Astrocyte of the cerebellum (primary cell): Measurements from ENCODE around the gene SLC26A6.

Experiments used
- DNase-seq: peaks from one replicate; pipeline ENCODE4 v3.0.0-alpha.2; 2011; ENCODE audit warnings: low read depth
- H3K4me3 ChIP-seq: 2 replicates; pipeline ENCODE4 v1.5.1; 2011; ENCODE audit warnings: mild to moderate bottlenecking, low read depth, low read length, moderate library complexity
- CTCF ChIP-seq: IDR thresholded peaks from 2 replicates; pipeline ENCODE4 v1.5.1; 2012; ENCODE audit warnings: low read length, low read depth, moderate library complexity, mild to moderate bottlenecking; ENCODE audit errors: missing control alignments
- in situ Hi-C: cut with HindIII; loops from 2 replicates; pipeline ENCODE4 v1.10.0; 2017; ENCODE audit warnings: low sequenced_read_pairs

Gene SLC26A6

GRCh38 chr3:48628277-48629017, 6.8 kb downstream of the SLC26A6 start:
- in situ Hi-C loops = no loop called here
- TF ChIP-seq CTCF = no peak
- no peak overlapping the region for H3K4me3 ChIP-seq
- DNase-seq = no peak

- no peak overlapping the region for H3K4me3 ChIP-seq
- in situ Hi-C loops = no loop called here
- no peak for DNase-seq
- TF ChIP-seq CTCF = no peak
Observed at GRCh38 chr3:48625600-48625999, 9.7 kb downstream of the SLC26A6 start.

- in situ Hi-C loops = no loop called here
- DNase-seq = no peak
Observed at GRCh38 chr3:48624767-48625166, 10.5 kb downstream of the SLC26A6 start.

GRCh38 chr3:48623851-48624547, 11.3 kb downstream of the SLC26A6 start:
- no peak for DNase-seq
- in situ Hi-C loops = no loop called here
- TF ChIP-seq CTCF = no peak
- H3K4me3 ChIP-seq = no peak overlapping the region

More at GRCh38 chr3:48624767-48625166, 10.5 kb downstream of the SLC26A6 start:
- no peak overlapping the region for H3K4me3 ChIP-seq
- TF ChIP-seq CTCF = no peak

GRCh38 chr3:48621461-48621869, 13.8 kb downstream of the SLC26A6 start, which contains the start of gene TMEM89:
Gene TMEM89 (minus strand): TSS chr3:48621769. CDS start chr3:48621756, 13 bp downstream.
- no peak within 1 kb of the TSS for H3K4me3 ChIP-seq
- in situ Hi-C loops = no loop called here
- DNase-seq = no peak
- TF ChIP-seq CTCF = no peak

- no peak for TF ChIP-seq CTCF
- in situ Hi-C loops = no loop called here
- DNase-seq = no peak
- H3K4me3 ChIP-seq = no peak overlapping the region
Observed at GRCh38 chr3:48619541-48620524, 15.4 kb downstream of the SLC26A6 start.
